HG03039 (cell line): ENCODE data around the gene CNP.
"Not testable (repeated sequence)": the region's sequence is repeated elsewhere in the genome, so short reads cannot be mapped to it uniquely, and the experiment has no call there.

Experiments used
- ATAC-seq: cut with Tn5 transposase; IDR thresholded peaks from one replicate; pipeline ENCODE4 v1.9.1; 2021; ENCODE audit warnings: mild to moderate bottlenecking, moderate library complexity; ENCODE audit not compliant: unreplicated experiment

CNP gene

GRCh38 chr17:41966463-41967140, at the start of gene CNP:
TSS of gene CNP (plus strand) at chr17:41966795. CDS start at chr17:41966885, 90 bp downstream.
- ATAC-seq: peak; percentile 66

DNA sequence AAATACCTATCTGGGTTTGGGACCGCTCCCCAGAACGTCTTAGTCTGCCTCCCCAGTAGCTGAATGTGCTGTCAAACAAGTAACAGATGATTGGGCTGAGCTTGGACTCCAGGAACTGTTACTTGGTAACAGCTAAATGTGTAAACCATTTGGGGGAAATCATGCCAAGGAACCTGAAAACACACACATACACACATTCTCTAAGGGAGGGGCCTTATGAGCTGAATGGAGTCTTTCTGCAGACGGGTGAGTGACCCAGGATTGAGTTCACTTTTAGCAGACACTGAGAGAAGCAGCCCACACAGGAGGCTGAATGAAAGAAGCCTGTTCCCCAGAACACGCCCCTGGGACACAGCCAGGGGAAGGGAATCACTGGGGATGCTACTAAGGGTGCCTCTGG, 49.4 kb upstream of the CNP start:
- ATAC-seq: no peak

- ATAC-seq: no peak
These were observed 48.8 kb upstream of the CNP start for GRCh38 chr17:41917679-41918313.

DNA sequence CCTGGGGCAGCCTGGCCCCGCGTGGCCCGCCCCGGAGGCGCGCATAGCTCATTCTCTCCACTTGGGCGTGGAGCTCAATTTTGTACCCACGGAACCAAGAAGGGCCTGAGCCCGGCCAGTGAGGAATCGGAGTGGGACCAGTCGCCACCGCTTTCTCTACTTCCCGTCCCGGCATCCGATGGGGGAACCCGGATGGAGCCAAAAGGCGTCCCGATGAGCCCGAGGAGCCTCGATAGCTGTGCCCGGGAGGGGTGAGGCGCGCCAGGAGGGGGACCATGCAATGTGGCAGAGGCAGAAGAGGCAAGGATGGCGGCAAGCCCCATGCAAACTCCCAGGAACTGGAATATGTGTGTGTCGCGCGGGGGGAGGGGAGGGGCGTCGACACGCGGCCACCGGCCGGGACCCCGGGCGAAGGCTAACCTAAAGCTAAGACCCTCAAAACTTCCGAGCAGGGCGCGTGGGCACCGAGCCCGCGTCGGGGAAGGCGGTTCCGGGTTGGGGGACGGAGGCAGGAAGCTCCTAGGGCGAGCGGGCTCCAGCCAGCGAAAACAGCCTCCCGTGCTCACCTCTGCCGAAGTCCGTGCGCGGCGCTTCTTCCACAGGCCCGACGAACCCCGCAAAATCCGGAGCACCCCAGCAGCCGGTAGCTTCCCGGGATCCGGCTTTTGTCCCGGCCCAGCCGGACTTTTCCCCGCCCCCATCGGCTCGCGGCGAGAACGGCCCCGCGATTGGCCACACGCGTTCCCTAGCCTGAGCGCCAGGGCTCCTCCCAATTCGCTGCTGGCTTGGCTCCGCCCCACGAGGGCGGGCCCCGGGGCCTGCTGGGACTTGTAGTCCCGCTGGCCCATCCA, 48.1 kb upstream of the CNP start, which contains the start of gene ACLY:
Gene ACLY, minus strand, starts transcription at position 638 of the 851 bp plus-strand sequence. CDS start 5,078 bp downstream, outside the sequence.
- ATAC-seq: peak; percentile 91

DNA sequence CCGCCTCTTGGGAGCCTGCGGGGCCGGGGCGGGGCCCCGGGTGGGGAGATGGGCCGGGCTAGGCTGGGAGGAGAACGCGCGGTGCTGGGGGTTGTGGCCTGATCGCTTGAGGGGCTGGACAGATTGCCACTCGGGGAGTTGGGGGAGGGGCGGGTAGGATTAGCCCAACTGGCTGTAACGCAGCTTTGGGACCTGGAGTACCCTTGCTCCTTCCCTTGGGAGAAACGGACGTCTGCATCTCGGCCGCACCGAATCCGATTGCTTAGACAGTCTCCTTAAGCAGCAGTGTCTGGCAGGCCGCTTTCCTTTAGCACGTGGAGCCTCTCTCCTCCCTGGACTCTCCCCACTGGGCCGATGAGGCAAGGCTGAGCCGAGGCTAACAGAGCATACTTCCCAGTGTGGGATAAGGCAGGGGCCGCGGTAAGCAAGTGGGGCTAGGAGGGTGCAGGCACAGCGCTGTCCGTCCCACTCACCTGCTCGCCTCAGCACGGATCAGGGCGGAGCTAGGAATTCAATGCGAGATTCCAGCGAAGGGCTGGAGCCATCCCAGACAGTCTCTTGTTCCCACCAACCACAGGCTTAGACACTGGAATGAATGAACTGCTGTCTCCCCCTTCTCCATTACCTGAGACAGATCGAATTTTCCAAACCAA, 47.3 kb upstream of the CNP start:
- no peak for ATAC-seq

GRCh38 chr17:41919840-41920579, 46.6 kb upstream of the CNP start:
- no peak for ATAC-seq

- no peak for ATAC-seq
These were observed 46.0 kb upstream of the CNP start for GRCh38 chr17:41920580-41920955.

GRCh38 chr17:41925991-41926590, 40.5 kb upstream of the CNP start:
- ATAC-seq: no peak

DNA sequence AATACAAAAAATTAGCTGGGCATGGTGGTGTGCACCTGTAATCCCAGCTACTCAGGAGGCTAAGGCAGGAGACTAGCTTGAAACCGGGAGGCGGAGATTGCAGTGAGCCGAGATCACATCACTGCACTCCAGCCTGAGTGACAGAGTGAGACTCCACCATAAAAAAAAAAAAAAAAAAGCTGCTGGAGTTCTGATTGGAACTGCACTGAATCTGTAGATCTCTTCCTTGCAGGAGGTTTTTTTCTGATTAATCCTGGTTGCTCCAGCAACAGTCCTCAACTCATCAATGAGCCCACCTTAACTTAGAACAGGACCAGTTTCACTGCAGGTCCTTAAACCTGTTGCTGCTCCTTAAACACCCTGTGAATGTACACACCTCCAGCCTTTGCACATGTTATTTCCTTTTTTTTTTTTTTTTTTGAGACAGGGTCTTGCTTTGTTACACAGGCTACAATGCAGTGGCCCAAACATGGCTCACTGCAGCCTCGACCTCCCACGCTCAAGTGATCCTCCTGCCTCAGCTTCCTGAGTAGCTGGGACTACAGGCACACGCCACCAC, 37.8 kb upstream of the CNP start:
- ATAC-seq: no peak

DNA sequence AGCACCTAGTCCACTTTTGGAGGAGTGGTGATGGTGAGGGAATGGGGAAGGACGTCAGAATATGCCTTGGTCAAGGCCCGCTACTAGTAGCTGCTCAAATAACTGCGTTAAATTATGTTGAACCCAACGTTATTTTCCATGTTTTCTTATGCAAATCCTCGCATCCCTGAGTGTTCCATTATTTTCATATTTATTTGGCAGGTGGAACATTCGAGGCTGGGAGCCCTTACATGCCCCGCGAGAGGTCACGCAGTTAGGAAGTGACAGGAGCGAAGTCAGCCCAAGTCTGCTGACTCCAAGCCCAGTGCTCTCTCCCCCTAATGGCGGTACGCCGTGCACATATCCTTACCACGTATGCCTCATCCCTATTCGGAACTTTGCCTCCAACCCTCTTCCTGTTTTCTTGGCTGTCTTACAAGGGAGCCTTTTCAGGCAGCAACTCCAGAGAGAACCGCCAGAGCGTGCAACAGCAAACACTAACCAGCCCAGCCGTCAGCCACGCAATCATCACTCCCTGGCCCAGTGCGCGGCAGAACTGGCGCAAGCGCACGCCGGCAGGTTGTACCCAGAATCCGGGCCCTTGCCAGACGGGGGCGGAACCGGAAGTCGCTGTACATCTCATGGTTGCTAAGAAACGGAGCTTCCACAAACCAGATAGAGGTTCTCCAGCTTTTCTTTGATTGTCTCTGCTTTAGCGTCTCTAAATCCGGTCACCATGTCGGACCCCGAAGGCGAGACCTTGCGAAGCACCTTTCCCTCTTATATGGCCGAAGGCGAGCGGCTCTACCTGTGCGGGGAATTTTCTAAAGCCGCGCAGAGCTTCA, 36.4 kb upstream of the CNP start, which contains the start of gene ODAD4:
Gene ODAD4, plus strand, starts transcription at position 609 of the 824 bp plus-strand sequence. Its CDS starts 107 bp downstream, at position 716.
- peak; percentile 83 for ATAC-seq

DNA sequence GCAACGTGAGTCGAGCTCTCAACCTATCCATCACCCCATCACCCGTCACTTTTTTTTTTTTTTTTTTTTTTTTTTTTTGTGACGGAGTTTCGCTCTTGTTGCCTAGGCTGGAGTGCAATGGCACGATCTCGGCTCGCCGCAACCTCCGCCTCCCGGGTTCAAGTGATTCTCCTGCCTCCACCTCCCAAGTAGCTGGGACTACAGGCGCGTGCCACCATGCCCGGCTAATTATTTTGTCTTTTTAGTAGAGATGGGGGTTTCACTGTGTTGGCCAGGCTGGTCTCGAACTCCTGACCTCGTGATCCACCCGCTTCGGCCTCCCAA, 35.8 kb upstream of the CNP start:
- peak; percentile 20 for ATAC-seq

GRCh38 chr17:41931715-41932114, 34.9 kb upstream of the CNP start:
- not testable (repeated sequence) for ATAC-seq

DNA sequence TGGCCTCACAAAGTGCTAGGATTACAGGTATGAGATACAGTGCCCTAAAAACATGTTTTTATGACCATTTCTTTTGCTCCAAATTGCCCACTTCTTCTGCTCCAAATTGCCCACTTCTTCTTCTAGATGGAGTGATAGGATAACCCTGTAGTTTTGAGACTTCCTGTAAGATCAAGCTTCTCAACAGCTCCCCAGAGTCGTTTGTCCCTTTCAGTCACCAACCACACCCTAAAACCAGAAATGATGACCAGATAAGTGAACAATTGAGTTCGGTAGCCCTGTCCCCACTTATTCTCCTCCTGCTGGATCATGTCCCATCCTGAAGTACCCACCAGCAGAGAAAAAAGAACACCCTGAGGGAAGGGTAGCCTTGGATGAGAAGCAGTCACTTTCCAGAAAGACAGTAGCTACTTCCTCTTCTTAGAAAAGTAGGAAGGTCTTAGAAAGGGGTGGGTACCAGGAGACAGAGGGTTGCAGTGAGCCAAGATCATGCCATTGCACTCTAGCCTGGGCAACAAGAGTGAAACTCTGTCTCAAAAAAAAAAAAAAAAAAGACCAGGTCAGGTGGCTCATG, 33.7 kb upstream of the CNP start:
- ATAC-seq: no peak

- ATAC-seq: no peak
These were observed 31.0 kb upstream of the CNP start for GRCh38 chr17:41935641-41936040.

DNA sequence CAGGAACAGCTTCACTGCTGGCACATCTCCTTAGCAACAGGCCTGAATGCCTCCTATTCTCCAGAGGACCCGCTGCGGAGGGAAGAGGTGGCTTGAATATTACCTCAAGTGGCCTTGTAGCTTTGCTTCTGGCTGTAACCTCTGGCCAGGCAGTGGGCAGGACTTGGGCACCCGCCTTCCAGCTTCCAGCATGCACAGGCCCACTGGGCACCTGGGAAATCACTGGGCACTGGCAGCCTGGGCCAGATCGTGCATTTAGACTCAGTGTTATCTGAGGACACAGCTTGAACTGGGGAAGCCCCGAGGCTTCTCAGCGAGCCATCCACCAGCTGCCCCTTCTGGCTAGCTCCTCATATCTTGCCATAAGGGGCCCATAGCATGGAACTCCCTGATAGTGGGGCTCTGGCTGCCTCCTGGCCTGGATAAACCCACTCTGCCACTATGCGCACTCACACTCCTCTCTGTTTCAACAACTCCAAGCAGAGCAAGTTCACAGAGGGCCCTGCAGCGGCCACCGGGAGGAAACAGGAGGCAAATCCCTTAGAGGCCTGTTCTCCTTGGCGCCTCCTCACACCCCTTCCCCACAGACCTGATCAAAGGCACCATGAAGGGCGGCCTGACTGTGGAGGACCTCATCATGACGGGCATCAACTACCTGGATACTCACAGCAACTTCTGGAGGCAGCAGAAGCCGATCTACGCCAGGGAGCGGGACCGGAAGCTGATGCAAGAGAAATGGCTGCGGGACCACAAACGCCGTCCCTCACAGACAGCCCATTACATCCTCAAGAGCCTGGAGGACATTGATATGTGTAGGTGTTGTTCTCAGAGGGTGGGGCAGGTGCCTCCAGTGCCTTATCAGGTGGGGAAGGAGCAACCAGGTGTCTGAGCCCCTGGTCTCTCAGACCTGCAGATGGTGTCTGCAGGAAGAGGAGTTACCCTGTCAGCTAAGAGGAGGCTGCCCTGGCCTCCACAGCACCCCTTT, 28.3 kb upstream of the CNP start:
- no peak for ATAC-seq

DNA sequence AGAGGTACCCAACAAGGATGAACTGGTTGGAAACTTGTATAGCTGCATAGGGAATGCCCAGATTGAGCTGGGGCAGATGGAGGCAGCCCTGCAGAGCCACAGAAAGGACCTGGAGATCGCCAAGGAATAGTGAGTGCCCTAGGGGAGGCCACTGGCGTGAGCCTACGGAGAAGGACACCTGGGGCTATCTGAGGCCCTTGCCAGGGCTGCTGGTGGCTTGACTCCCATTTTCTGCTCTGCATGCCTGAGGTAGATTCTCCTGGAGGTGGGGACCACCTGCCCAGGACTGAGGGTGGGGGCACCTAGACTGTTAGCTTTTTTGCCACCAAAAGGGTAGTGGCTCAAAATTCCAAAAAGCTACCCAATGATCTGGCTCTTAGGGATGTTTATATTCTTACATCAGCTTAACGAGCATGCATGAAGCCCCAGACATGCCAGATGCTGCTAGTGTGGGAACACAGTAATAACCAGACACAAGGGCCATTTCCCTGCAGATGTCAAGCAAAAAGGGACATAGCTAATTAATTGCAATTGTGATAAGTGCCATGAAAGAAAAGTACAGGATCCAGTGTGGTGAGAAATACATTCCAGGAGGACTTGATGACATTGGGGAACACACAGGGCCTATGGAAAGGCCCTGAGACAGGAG, 27.4 kb upstream of the CNP start:
- ATAC-seq: no peak

- ATAC-seq: no peak
These were observed 26.9 kb upstream of the CNP start for GRCh38 chr17:41939693-41940090.
